ENCODE measurements around the gene IGFL1.
"Not testable (repeated sequence)": the region's sequence is repeated elsewhere in the genome, so short reads cannot be mapped to it uniquely, and the experiment has no call there.

The IGFL1 gene

DNA sequence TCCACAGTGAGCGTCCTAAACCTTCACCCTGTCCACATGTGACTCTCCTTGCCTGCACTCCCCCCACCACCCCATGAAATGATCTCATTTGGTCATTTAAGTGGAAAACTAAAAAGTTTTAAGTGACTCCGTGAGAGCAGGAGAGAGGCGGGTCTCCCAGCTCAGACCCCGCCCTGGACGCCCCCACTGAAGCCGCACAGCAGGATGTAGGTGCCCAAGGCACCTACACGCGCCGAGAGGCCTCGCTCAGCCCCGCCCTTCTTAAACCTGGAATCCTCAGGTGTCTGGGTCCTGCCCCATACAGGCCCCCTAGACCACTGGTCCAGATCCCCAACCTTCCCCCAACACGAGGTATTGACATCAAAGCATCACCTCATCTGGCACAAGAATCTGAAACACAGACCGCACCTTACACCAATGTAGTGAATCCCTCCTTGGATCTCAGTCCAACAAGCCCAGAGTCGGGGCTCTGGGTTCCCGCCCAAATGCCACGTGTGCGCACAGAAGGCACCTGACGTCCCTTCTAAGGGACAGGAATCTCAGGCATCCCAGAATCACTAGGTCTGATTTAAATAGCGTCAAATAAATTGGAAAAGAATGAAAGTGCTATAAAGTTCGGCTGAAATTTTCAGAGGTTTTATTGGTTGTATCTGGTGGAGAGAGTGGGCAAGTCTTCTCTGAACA, 3.5 kb downstream of the IGFL1 start:
- no peak overlapping the region for H3K9ac ChIP-seq (ENCODE audit: low read length)
- no peak overlapping the region for H2AFZ ChIP-seq (ENCODE audit: low read length)
- no peaks in the 10 kb centered on the region for H3K36me3 ChIP-seq (ENCODE audit: insufficient read depth, low read length)
- no peaks in the 10 kb centered on the region for H3F3A ChIP-seq (ENCODE audit: insufficient read depth, low read length)
- no peaks in the 10 kb centered on the region for H3K4me1 ChIP-seq (ENCODE audit: insufficient read depth, low read length, severe bottlenecking)
- H3K4me2 ChIP-seq (ENCODE audit: low read length) = no peak overlapping the region
- no peaks in the 10 kb centered on the region for H3K27me3 ChIP-seq (ENCODE audit: insufficient read depth, low read length)
- H4K20me1 ChIP-seq (ENCODE audit: insufficient read depth, low read length) = no peaks in the 10 kb centered on the region
- TF ChIP-seq EZH2 (IDR thresholded peaks at IDR 0.05; ENCODE audit: borderline replicate concordance, low read length) = no peak
- TF ChIP-seq, protein P1, sequence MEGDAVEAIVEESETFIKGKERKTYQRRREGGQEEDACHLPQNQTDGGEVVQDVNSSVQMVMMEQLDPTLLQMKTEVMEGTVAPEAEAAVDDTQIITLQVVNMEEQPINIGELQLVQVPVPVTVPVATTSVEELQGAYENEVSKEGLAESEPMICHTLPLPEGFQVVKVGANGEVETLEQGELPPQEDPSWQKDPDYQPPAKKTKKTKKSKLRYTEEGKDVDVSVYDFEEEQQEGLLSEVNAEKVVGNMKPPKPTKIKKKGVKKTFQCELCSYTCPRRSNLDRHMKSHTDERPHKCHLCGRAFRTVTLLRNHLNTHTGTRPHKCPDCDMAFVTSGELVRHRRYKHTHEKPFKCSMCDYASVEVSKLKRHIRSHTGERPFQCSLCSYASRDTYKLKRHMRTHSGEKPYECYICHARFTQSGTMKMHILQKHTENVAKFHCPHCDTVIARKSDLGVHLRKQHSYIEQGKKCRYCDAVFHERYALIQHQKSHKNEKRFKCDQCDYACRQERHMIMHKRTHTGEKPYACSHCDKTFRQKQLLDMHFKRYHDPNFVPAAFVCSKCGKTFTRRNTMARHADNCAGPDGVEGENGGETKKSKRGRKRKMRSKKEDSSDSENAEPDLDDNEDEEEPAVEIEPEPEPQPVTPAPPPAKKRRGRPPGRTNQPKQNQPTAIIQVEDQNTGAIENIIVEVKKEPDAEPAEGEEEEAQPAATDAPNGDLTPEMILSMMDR (IDR thresholded peaks at IDR 0.05; ENCODE audit: low read length) = no peak
- H3K9me3 ChIP-seq (ENCODE audit: low read length) = no peaks in the 10 kb centered on the region
- H3K79me2 ChIP-seq (ENCODE audit: insufficient read depth, low read length) = no peaks in the 10 kb centered on the region
- no peak overlapping the region for H3K4me3 ChIP-seq (ENCODE audit: low read depth, low read length, poor library complexity, severe bottlenecking)
- H3K9me2 ChIP-seq (ENCODE audit: low read depth, low read length) = no peaks in the 10 kb centered on the region
- H3K27ac ChIP-seq (ENCODE audit: low read depth, low read length, poor library complexity, severe bottlenecking) = no peak overlapping the region

DNA sequence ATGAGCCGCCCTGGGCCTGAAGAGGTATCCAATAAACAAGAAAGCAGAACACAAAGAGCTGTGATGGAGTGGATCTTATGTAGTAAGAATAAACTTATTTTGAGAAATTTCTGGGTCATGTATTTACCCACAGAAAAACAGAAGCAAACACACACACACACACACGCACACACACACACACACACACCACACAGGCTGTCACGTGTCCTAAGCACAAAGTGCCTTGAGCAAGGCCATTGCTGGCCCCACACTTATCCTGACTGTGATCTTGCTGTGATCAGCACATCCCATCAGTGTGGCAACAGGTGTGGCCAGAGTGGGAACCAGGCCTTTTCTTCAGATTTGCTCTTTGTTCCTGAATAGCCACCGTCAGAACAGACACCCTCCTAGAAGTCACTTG, 4.3 kb downstream of the IGFL1 start:
- not testable (repeated sequence) for H3K36me3 ChIP-seq (ENCODE audit: insufficient read depth, low read length)

DNA sequence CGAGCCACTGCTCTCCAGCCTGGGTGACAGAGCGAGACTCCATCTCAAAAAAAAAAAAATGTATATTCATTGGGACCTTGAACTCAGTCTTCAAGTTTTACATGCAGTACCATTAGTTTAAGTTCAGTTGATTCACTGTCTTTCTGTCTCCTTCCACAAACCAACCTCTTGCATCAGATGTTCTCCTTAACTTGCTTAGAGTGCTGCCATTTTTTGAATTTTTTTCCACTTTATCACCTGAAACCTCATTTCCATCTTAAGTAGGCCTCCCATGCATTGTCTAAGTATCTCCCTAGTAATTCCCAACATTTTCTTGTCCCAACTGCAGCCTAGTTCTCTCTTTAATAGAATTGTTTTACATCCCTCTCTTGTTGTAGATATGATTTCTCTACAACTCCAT, 8.6 kb downstream of the IGFL1 start:
- H3K27ac ChIP-seq (ENCODE audit: low read depth, low read length, poor library complexity, severe bottlenecking); H3K27me3 ChIP-seq (ENCODE audit: insufficient read depth, low read length); H3K79me2 ChIP-seq (ENCODE audit: insufficient read depth, low read length); H2AFZ ChIP-seq (ENCODE audit: low read length); H3K36me3 ChIP-seq (ENCODE audit: insufficient read depth, low read length); H3K4me3 ChIP-seq (ENCODE audit: low read depth, low read length, poor library complexity, severe bottlenecking); H3F3A ChIP-seq (ENCODE audit: insufficient read depth, low read length); H3K9me3 ChIP-seq (ENCODE audit: low read length); H3K4me2 ChIP-seq (ENCODE audit: low read length); H3K4me1 ChIP-seq (ENCODE audit: insufficient read depth, low read length, severe bottlenecking); H3K9ac ChIP-seq (ENCODE audit: low read length); H3K9me2 ChIP-seq (ENCODE audit: low read depth, low read length); H4K20me1 ChIP-seq (ENCODE audit: insufficient read depth, low read length): not testable (repeated sequence)

More for the DNA sequence above, 4.3 kb downstream of the IGFL1 start:
- H3K9me2 ChIP-seq (ENCODE audit: low read depth, low read length); H3K9ac ChIP-seq (ENCODE audit: low read length); H4K20me1 ChIP-seq (ENCODE audit: insufficient read depth, low read length); H3F3A ChIP-seq (ENCODE audit: insufficient read depth, low read length); H3K4me1 ChIP-seq (ENCODE audit: insufficient read depth, low read length, severe bottlenecking); H2AFZ ChIP-seq (ENCODE audit: low read length); H3K4me2 ChIP-seq (ENCODE audit: low read length); H3K4me3 ChIP-seq (ENCODE audit: low read depth, low read length, poor library complexity, severe bottlenecking); H3K27me3 ChIP-seq (ENCODE audit: insufficient read depth, low read length); H3K79me2 ChIP-seq (ENCODE audit: insufficient read depth, low read length); H3K9me3 ChIP-seq (ENCODE audit: low read length); H3K27ac ChIP-seq (ENCODE audit: low read depth, low read length, poor library complexity, severe bottlenecking): not testable (repeated sequence)

DNA sequence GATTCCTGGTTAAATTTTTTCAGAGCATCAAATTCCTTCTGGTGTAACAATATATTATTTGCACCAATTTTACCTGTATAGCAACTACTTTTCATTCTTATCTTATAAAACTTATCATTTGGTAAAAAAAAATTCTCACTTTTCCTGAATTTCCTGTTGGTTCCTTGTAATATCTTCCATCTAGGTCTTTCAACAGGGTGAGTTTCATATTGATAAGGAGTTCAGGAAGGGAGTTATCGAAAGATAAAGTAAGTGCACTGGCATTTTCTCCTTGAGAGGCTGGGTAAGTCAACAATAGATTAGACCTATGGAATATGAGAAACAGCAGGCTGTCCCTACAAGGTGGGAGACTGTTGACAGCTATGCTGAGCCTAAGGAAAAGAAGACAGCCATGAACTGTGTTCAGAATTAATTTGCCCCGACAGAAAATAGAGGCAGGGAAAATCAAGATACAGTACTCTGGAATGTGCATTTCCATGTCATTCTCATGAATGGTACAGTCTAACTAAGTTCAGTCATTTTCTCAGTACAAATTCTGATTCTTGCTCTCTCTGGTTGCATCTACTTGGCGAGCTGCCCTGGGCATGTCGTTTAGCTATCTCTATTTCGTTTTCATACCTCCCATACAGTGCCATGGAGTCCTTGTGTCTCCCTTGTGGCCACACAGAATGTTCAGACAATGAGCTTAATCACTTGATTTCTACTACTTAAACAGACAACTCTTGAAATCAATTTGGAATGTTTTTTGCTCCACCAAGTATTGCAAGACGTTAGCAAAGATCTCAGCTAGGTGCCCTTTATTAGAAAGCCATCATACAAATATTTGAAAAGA, 9.9 kb downstream of the IGFL1 start:
- Histone ChIP-seq H3F3A (ENCODE audit: insufficient read depth, low read length) (no peaks in the 10 kb centered on the region), H3K4me2 (ENCODE audit: low read length) (no peak overlapping the region), H3K9me2 (ENCODE audit: low read depth, low read length) (no peaks in the 10 kb centered on the region), H3K4me1 (ENCODE audit: insufficient read depth, low read length, severe bottlenecking) (no peaks in the 10 kb centered on the region), H2AFZ (ENCODE audit: low read length) (no peak overlapping the region), H3K79me2 (ENCODE audit: insufficient read depth, low read length) (no peaks in the 10 kb centered on the region), H4K20me1 (ENCODE audit: insufficient read depth, low read length) (no peaks in the 10 kb centered on the region), H3K9me3 (ENCODE audit: low read length) (no peaks in the 10 kb centered on the region), H3K27ac (ENCODE audit: low read depth, low read length, poor library complexity, severe bottlenecking) (no peak overlapping the region), H3K27me3 (ENCODE audit: insufficient read depth, low read length) (no peaks in the 10 kb centered on the region), H3K9ac (ENCODE audit: low read length) (no peak overlapping the region), H3K4me3 (ENCODE audit: low read depth, low read length, poor library complexity, severe bottlenecking) (no peak overlapping the region), H3K36me3 (ENCODE audit: insufficient read depth, low read length) (no peaks in the 10 kb centered on the region)
- no peak for TF ChIP-seq EZH2 (IDR thresholded peaks at IDR 0.05; ENCODE audit: borderline replicate concordance, low read length)

All from OCI-LY1 (cell line).